GM23338 (cell line): ENCODE measurements around the gene PRDM2. TPM values are rescaled to one million over a fixed set of nuclear protein-coding genes. Genes with fewer than 3 reads are reported as not detected.

Experiments
- ATAC-seq: fragments of 200-7000 bp; cut with Tn5 transposase; 3 replicates; pipeline ENCODE4 v1.9.1; 2020
- DNase-seq: peaks from one replicate; pipeline ENCODE4 v3.0.0-alpha.2; 2015; ENCODE audit warnings: low spot score
- H2AFZ ChIP-seq: fragments of 200-600 bp; sonication (generic); 2 replicates; pipeline ENCODE4 v1.8.0; 2016; ENCODE audit warnings: antibody characterized with exemption, mild to moderate bottlenecking, moderate library complexity
- H3F3A ChIP-seq: fragments of 200-600 bp; sonication (generic); replicated peaks from 2 replicates; pipeline ENCODE4 v1.8.0; 2017; ENCODE audit warnings: antibody characterized with exemption, mixed run types, low read depth
- H3K27ac ChIP-seq: fragments of 200-600 bp; sonication (generic); 2 replicates; pipeline ENCODE4 v1.6.1; 2016; ENCODE audit warnings: low read depth
- H3K27me3 ChIP-seq: fragments of 200-600 bp; sonication (generic); 2 replicates; pipeline ENCODE4 v1.8.0; 2016; ENCODE audit warnings: mild to moderate bottlenecking, mixed run types, moderate library complexity; ENCODE audit not compliant: insufficient read depth
- H3K36me3 ChIP-seq: fragments of 200-600 bp; sonication (generic); 2 replicates; pipeline ENCODE4 v1.8.0; 2016; ENCODE audit warnings: mild to moderate bottlenecking; ENCODE audit not compliant: insufficient read depth
- H3K4me1 ChIP-seq: fragments of 200-600 bp; sonication (generic); 2 replicates; pipeline ENCODE4 v1.8.0; 2016; ENCODE audit warnings: mild to moderate bottlenecking, moderate library complexity; ENCODE audit not compliant: insufficient read depth
- H3K4me2 ChIP-seq: fragments of 200-600 bp; sonication (generic); 2 replicates; pipeline ENCODE4 v1.7.1; 2017; ENCODE audit warnings: mixed run types
- H3K4me3 ChIP-seq: fragments of 200-600 bp; sonication (generic); 2 replicates; pipeline ENCODE4 v1.6.1; 2016; ENCODE audit warnings: mixed run types
- H3K79me2 ChIP-seq: fragments of 200-600 bp; sonication (generic); replicated peaks from 2 replicates; pipeline ENCODE4 v1.8.0; 2017; ENCODE audit warnings: mild to moderate bottlenecking; ENCODE audit not compliant: insufficient read depth
- H3K9me2 ChIP-seq: fragments of 200-600 bp; sonication (generic); 2 replicates; pipeline ENCODE4 v1.8.0; 2017; ENCODE audit not compliant: insufficient read depth
- H4K20me1 ChIP-seq: fragments of 200-600 bp; sonication (generic); replicated peaks from 2 replicates; pipeline ENCODE4 v1.8.0; 2017; ENCODE audit warnings: mild to moderate bottlenecking; ENCODE audit not compliant: insufficient read depth
- H3K27ac Mint-ChIP-seq: 2 replicates; pipeline ENCODE4 v1.8.0; 2020; ENCODE audit warnings: inconsistent platforms, mild to moderate bottlenecking, moderate library complexity, mixed read lengths
- H3K27me3 Mint-ChIP-seq: 3 replicates; pipeline ENCODE4 v1.8.0; 2022; ENCODE audit warnings: low read depth, mild to moderate bottlenecking, moderate library complexity, mixed read lengths, inconsistent platforms; ENCODE audit not compliant: insufficient read depth, poor library complexity
- H3K36me3 Mint-ChIP-seq: 3 replicates; pipeline ENCODE4 v1.8.0; 2021; ENCODE audit warnings: low read depth, mild to moderate bottlenecking, inconsistent platforms, moderate library complexity, mixed read lengths
- H3K4me1 Mint-ChIP-seq: 3 replicates; pipeline ENCODE4 v1.8.0; 2020; ENCODE audit warnings: mild to moderate bottlenecking, inconsistent platforms, mixed read lengths
- H3K4me3 Mint-ChIP-seq: 3 replicates; pipeline ENCODE4 v1.8.0; 2021; ENCODE audit warnings: moderate library complexity, mild to moderate bottlenecking, inconsistent platforms, mixed read lengths
- H3K9me3 Mint-ChIP-seq: 3 replicates; pipeline ENCODE4 v1.8.0; 2020; ENCODE audit warnings: moderate library complexity, mild to moderate bottlenecking, inconsistent platforms, mixed read lengths
- CREB1 ChIP-seq: fragments of 250-450 bp; sonication (Bioruptor Pico); IDR thresholded peaks from 2 replicates; pipeline ENCODE4 v1.5.0; 2020; ENCODE audit warnings: low read depth, mild to moderate bottlenecking, moderate library complexity
- CTCF ChIP-seq, 2 experiments: fragments of 200-600 bp in 1 of 2; sonication (generic) in 1 of 2; conservative IDR thresholded peaks; 2 replicates each; pipeline versions ENCODE4 v1.5.1 to v1.6.1; 2016 to 2017; ENCODE audit warnings: antibody characterized with exemption in 2 of 2, low read depth in 2 of 2, mild to moderate bottlenecking in 2 of 2, moderate library complexity in 1 of 2
- ETS1 ChIP-seq: IDR thresholded peaks from 2 replicates; pipeline ENCODE4 v1.6.1; 2016; ENCODE audit warnings: antibody characterized with exemption
- EZH2 ChIP-seq: fragments of 200-600 bp; sonication (generic); IDR thresholded peaks from one replicate; pipeline ENCODE4 v1.8.0; 2017; ENCODE audit warnings: antibody characterized with exemption, mild to moderate bottlenecking, low read depth; ENCODE audit not compliant: unreplicated experiment
- EZH2phosphoT487 ChIP-seq: fragments of 200-600 bp; sonication (generic); IDR thresholded peaks from one replicate; pipeline ENCODE4 v1.8.1; 2018; ENCODE audit warnings: antibody characterized with exemption; ENCODE audit not compliant: unreplicated experiment
- JUNB ChIP-seq: IDR thresholded peaks from one replicate; pipeline ENCODE4 v1.6.1; 2016; ENCODE audit warnings: antibody characterized with exemption; ENCODE audit not compliant: unreplicated experiment
- POLR2AphosphoS5 ChIP-seq: IDR thresholded peaks from 2 replicates; pipeline ENCODE4 v1.6.1; 2016; ENCODE audit warnings: antibody characterized with exemption, low read depth
- REST ChIP-seq: IDR thresholded peaks from one replicate; pipeline ENCODE4 v1.6.1; 2018; ENCODE audit warnings: antibody characterized with exemption; ENCODE audit not compliant: unreplicated experiment
- STAT1 ChIP-seq: IDR thresholded peaks from one replicate; pipeline ENCODE4 v1.6.1; 2016; ENCODE audit warnings: antibody characterized with exemption; ENCODE audit not compliant: unreplicated experiment
- ZNF331 ChIP-seq: fragments of 250-450 bp; sonication (Bioruptor Pico); IDR thresholded peaks from 2 replicates; pipeline ENCODE4 v1.5.0; 2020; ENCODE audit warnings: low read depth, mild to moderate bottlenecking, moderate library complexity
- polyA plus RNA-seq: library from polyadenylated mRNA; unstranded; fragments of >200 nt; fragmentation: Nextera tagmentation; extraction: Ambion mirVana; gene quantifications from 2 replicates; pipeline ENCODE4 v1.2.1, GENCODE V29; 2016
- total RNA-seq: library from RNA; depleted of rRNA; stranded (reverse); fragments of >200 nt; shearing (Covaris generic); gene quantifications from 2 replicates; pipeline ENCODE4 v1.2.3, GENCODE V29; 2014

Gene PRDM2
- total and polyA plus RNA-seq, 2 experiments from 2014 or later, result 11.6 to 28.3 TPM

- no peaks in the 10 kb centered on the region; the same call in 2 of the 3 replicates for H3K36me3 Mint-ChIP-seq
- H3K27me3 ChIP-seq, result no peaks in the 10 kb centered on the region
- no peaks in the 10 kb centered on the region for H3K79me2 ChIP-seq
- H3K4me3 ChIP-seq, result no peak overlapping the region
- H3K27ac ChIP-seq, result no peak overlapping the region
- DNase-seq (no peak), ATAC-seq (no peak)
- no peaks in the 10 kb centered on the region for H3K4me1 ChIP-seq
- no peak overlapping the region for H2AFZ ChIP-seq
- H3F3A ChIP-seq, result no peaks in the 10 kb centered on the region
- TF ChIP-seq REST, result no peak
- no peak for TF ChIP-seq ETS1
- TF ChIP-seq POLR2AphosphoS5, result no peak
- no peak for TF ChIP-seq CTCF (conservative IDR thresholded peaks at IDR 0.05; ENCODE audit: low read depth in 2 of 2)
- no peaks in the 10 kb centered on the region; the same call in 2 of the 3 replicates for H3K9me3 Mint-ChIP-seq
- peaks cover 9% of the 10 kb centered on the region for H3K27me3 Mint-ChIP-seq
- H3K4me3 Mint-ChIP-seq, result no peak overlapping the region
- no peaks in the 10 kb centered on the region for H3K9me2 ChIP-seq
- no peak overlapping the region for H3K27ac Mint-ChIP-seq
- no peaks in the 10 kb centered on the region for H4K20me1 ChIP-seq
- no peaks in the 10 kb centered on the region for H3K36me3 ChIP-seq
- H3K4me2 ChIP-seq, result no peak overlapping the region
- peaks cover 2% of the 10 kb centered on the region; the same call in 1 of the 3 replicates for H3K4me1 Mint-ChIP-seq
These were observed 126.0 kb downstream of the PRDM2 start for GRCh38 chr1:13826009-13826408.

GRCh38 chr1:13826591-13826990 is 126.6 kb downstream of the PRDM2 start:
- no peak overlapping the region for H3K4me3 Mint-ChIP-seq
- ATAC-seq, result no peak
- TF ChIP-seq JUNB, result no peak
- TF ChIP-seq ZNF331 (CRISPR knock-in tag), result no peak
- no peak for TF ChIP-seq CREB1 (CRISPR knock-in tag)
- TF ChIP-seq STAT1, result no peak
- TF ChIP-seq EZH2, result no peak
- TF ChIP-seq POLR2AphosphoS5, result no peak
- TF ChIP-seq EZH2phosphoT487, result no peak

More at GRCh38 chr1:13826591-13826990, 126.6 kb downstream of the PRDM2 start:
- no peaks in the 10 kb centered on the region for H3F3A ChIP-seq
- H3K27me3 Mint-ChIP-seq, result peaks cover 9% of the 10 kb centered on the region
- H3K4me3 ChIP-seq, result no peak overlapping the region
- H3K4me1 ChIP-seq, result no peaks in the 10 kb centered on the region
- H3K9me2 ChIP-seq, result no peaks in the 10 kb centered on the region
- H2AFZ ChIP-seq, result no peak overlapping the region
- peaks cover 2% of the 10 kb centered on the region; the same call in 1 of the 3 replicates for H3K4me1 Mint-ChIP-seq
- no peaks in the 10 kb centered on the region for H3K36me3 ChIP-seq
- no peaks in the 10 kb centered on the region; the same call in 2 of the 3 replicates for H3K9me3 Mint-ChIP-seq
- no peak overlapping the region for H3K4me2 ChIP-seq
- no peaks in the 10 kb centered on the region for H3K27me3 ChIP-seq
- no peaks in the 10 kb centered on the region; the same call in 2 of the 3 replicates for H3K36me3 Mint-ChIP-seq
- no peak overlapping the region for H3K27ac Mint-ChIP-seq
- H3K79me2 ChIP-seq, result no peaks in the 10 kb centered on the region
- no peaks in the 10 kb centered on the region for H4K20me1 ChIP-seq
- DNase-seq, result no peak
- no peak overlapping the region for H3K27ac ChIP-seq
